GM10847 (cell line): ENCODE results near the gene TBC1D19.

Source experiments
- POLR2A ChIP-seq: IDR thresholded peaks from 2 replicates; pipeline ENCODE4 v1.6.1; 2011; ENCODE audit not compliant: insufficient read length; ENCODE audit errors: extremely low read depth

TBC1D19 gene

DNA sequence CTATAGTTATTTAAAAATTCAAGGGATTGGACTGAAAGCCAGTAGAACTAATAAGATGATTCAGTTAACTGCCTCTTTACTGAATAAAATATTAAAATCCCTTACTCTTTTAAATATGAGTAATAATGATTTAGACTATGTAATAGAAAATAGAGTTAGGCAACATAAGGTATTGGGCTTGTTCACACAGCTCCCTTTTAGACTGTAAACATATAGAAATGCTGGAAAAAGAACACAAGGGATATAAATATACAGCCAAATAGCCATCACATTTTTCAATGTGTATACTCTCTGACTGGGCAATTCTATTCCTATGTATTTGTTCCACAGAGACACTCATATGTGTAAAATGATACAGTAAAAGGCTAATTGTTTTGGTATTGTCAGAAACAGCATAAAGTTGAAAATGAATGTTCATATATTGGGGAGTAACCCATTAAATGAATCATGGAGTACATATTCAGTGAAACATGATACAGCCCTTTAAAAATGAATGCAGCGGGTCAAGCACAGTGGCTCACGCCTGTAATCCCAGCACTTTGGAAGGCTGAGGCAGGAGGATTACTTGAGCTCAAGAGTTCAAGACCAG is 129.8 kb downstream of the TBC1D19 start:
- no peak for TF ChIP-seq POLR2A

DNA sequence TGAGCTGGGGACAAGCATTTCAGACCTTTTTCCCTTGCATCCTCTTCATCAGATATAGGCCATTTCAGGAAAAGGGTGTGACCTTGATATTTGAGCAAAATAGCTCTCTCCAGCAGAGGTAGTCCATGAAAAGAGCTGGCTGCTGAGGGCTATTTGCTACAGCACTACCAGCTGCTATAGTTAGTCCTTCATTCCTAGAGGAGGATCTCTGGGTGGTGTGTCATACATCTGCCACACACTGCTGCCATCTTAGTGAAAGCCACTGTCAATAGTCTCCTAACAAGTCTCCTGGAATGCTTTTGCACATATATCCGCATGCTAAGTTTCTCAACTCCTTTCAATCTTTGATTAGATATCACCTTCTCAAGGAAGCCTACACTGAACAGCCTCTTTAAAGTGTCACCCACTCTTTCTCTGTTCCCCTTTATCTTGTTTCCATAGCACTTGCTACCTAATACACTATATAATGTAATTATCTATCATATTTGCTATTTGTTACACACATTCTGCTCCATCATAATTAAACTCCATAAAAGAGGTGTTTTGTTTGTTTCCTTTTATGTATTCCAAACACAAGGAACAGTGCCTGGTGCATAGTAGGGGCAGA is 131.9 kb downstream of the TBC1D19 start:
- no peak for TF ChIP-seq POLR2A

DNA sequence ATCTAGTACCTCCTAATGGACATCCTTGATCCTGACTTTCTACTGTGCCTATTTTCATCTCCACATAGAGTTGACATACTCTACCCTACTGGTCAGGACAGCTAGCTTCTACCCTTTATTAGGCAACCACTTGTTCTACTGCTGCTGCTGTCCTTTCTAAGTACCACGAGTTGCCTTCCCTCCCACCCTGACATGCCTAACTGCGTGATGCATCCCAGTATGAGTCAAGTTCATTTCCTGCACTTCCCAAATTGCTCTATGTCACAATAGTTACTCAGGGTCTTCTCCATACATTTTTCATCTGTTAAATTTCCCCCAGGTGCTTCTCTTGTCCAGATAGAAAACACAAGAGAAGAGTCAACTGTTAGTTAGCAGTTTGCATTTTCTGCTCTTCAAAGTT is 133.4 kb downstream of the TBC1D19 start:
- TF ChIP-seq POLR2A: no peak

DNA sequence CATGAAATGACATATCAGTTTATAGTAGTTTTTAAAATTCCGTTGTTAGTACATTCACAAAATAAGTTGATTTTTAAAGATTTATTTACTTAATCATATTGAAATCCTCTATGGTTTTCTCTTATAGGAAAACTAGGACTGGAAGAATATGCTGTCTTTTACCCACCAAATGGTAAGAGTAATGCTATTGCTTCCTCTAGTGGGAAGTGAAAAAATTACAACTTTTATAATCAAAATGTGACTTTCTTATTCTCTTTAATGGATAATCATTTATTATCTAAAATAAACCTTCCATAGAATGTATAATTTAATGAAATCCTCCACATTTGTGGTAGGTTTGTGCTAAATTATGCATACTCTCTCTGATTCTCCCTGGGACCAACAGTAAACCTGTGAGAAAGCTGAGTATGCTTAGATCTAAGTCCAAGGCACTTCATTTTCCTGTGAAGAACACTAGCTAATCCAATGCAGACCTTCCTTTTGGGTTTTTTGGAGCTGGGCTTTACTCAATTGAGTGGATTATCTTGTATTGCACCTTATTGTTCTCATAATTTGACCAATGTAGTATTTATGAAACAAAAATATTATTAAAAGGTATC is 136.2 kb downstream of the TBC1D19 start:
- TF ChIP-seq POLR2A: no peak

DNA sequence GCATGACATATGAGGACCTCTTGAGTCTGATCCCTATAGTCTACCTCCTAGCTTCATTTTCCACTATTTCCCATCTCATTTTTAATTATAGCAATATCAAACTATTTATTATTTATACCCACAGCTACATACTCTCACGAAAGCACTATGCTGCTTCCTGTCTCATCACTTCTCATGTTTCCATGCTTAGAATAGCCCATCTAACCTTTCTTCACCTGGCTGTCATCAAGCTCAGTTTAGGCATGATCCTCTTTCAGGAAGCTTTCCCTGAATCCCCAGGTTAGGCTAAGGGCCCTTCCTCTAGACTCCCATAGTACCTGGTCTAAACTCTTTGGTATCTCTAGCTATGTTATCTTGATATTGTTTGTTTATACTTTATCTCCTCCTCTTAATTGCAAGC is 137.8 kb downstream of the TBC1D19 start:
- TF ChIP-seq POLR2A: no peak

- TF ChIP-seq POLR2A: no peak
These were observed 139.3 kb downstream of the TBC1D19 start for GRCh38 chr4:26723216-26723615.

GRCh38 chr4:26724534-26724933 is 140.7 kb downstream of the TBC1D19 start:
- TF ChIP-seq POLR2A: no peak

DNA sequence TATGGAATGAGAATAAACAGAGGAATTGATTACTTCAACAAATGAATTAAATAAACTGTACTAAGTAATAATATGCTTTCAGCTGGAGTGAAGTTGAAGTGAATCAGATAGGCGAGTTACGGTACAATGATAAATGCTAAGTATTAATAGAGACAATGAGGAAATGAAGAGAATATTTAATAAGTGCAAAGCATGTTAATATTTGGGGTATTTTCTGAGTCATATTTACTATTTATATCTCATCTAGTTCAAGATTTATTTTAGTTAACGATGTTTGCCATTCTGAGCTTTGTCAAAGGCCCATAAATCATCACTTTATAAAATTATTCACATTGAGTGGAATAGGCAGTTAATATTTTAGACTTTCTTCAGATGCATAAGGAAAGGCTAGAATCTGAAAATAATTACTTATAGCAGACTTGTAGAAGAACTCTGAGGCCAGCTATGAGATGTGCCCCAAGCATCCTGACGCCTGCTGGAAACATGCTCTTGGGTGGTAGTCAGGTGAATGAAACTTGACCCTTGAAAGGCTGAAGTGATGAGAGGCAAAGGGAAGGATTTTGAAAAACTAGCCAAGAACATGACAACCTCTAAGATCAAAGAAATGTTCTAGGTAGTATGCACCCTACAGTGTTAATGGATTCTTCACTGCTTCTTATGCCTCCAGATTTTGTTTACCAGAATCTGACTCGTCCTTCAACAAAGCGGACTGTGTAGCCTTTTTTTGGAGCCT is 142.9 kb downstream of the TBC1D19 start:
- TF ChIP-seq POLR2A: no peak

DNA sequence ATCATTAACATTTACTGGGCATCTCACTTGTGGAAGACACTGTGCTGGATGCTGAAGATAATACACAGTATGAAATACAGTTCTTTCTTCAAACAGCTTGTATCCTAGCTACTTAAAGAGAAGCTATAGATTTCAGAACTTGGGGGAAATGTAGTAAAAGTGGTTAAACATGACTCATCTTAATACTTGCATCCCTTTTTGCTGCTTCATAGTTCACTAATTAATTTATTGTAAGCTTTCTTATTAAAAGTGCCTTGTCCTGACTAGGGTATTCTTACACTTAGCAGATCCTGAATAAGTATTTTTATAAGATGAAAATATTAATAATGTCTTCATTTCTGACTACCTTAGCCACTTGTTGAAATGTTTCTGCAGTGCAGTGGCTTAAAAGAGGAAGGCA is 144.0 kb downstream of the TBC1D19 start:
- no peak for TF ChIP-seq POLR2A

- TF ChIP-seq POLR2A: no peak
These were observed 145.1 kb downstream of the TBC1D19 start for GRCh38 chr4:26729027-26729426.

GRCh38 chr4:26729547-26729946 is 145.7 kb downstream of the TBC1D19 start:
- TF ChIP-seq POLR2A: no peak

GRCh38 chr4:26731351-26732035 is 147.6 kb downstream of the TBC1D19 start:
- no peak for TF ChIP-seq POLR2A

DNA sequence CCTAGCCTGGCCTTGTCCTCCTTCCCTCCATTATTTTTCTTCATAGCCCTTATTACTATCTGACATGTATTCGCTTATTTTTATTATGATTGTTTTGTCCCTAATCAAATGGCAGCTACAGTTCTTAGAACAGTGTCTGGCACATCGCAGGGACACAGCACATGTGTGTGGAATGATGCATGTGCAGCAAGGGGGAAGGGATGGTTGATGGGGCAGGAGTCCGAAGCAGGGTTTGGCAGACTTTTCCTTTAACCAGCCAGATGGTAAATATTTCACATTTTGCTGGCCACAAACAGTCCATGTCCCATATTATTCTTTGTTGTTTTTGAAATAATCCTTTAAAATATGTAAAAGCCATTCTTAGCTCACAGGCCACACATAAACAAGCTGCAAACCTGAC is 148.5 kb downstream of the TBC1D19 start:
- no peak for TF ChIP-seq POLR2A

DNA sequence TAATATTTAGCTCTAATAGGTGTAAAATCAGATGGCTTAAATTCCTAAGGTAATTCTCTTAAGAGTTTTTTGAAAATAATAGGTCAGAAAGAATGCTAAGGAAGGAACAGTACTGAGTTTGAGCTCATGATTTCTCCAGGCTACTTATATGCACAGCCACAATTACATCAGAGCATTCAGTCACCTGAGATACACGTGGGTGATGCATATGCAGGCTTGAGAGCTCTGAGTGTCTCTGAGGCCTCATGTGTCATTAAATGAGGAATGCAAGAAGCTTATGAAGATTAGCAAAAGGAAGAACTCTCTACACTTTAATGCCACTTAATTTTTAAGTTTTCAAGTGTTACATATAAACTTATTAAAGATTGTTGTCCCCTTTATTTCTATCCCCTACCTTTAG is 152.7 kb downstream of the TBC1D19 start:
- no peak for TF ChIP-seq POLR2A

GRCh38 chr4:26737385-26737784 is 153.5 kb downstream of the TBC1D19 start:
- TF ChIP-seq POLR2A: no peak

GRCh38 chr4:26741491-26741871 is 157.6 kb downstream of the TBC1D19 start:
- TF ChIP-seq POLR2A: no peak

- no peak for TF ChIP-seq POLR2A
These were observed 162.9 kb downstream of the TBC1D19 start for GRCh38 chr4:26746802-26747213.
